Endometrium (tissue), 2 donors: Measurements from ENCODE around the gene AKAP8L.
"Not testable (repeated sequence)": the region's sequence is repeated elsewhere in the genome, so short reads cannot be mapped to it uniquely, and the experiment has no call there.

Experiments
- FAIRE-seq: peaks from 2 replicates; lab custom pipeline; 2012; peaks lifted over from hg19 to GRCh38; lab: Jason Lieb, UNC
- donor health status: control.
- donor health status: control.

The AKAP8L gene

GRCh38 chr19:15352535-15352934 is 66.3 kb downstream of the AKAP8L start:
- FAIRE-seq = not testable (repeated sequence)

- FAIRE-seq = not testable (repeated sequence)
Observed at GRCh38 chr19:15341328-15341727, 77.5 kb downstream of the AKAP8L start.

GRCh38 chr19:15340086-15340485 is 78.7 kb downstream of the AKAP8L start:
- FAIRE-seq = no peak

- FAIRE-seq = no peak
Observed at GRCh38 chr19:15337202-15337601, 81.6 kb downstream of the AKAP8L start.

- FAIRE-seq = not testable (repeated sequence)
Observed at GRCh38 chr19:15335992-15336391, 82.8 kb downstream of the AKAP8L start.

GRCh38 chr19:15332311-15332996 is 86.3 kb downstream of the AKAP8L start, which contains the start of gene BRD4:
TSS of gene BRD4 (minus strand) at chr19:15332539. CDS start at chr19:15273099, 59,440 bp downstream.
- FAIRE-seq = no peak

- FAIRE-seq = no peak
Observed at GRCh38 chr19:15331419-15332310, 87.1 kb downstream of the AKAP8L start.

GRCh38 chr19:15330801-15331418 is 87.9 kb downstream of the AKAP8L start:
- no peak for FAIRE-seq
